Measurements from ENCODE around the gene FARS2.

Gene FARS2

DNA sequence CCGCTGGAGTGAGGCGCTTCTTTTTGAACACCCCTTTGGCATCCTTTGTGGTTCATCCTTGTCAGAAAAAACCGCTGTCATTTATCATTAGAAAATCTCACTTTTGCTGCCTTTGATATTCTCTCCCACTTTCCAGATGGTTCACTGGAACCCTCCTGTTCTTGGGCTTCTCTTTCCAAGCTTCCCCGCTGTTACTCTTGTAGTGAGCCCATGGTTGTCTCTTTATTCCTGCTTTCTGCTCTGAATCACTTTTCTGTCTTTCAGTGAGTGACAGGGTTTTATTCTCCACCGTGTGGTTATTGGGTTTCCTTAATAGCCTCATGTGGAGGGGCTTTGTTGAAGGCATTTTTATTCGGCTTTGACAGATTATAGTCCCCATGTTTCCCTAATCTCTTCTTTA is 117.0 kb downstream of the FARS2 start:
- DNase-seq (ENCODE audit: low read depth in 2 of 2) = no peak

DNA sequence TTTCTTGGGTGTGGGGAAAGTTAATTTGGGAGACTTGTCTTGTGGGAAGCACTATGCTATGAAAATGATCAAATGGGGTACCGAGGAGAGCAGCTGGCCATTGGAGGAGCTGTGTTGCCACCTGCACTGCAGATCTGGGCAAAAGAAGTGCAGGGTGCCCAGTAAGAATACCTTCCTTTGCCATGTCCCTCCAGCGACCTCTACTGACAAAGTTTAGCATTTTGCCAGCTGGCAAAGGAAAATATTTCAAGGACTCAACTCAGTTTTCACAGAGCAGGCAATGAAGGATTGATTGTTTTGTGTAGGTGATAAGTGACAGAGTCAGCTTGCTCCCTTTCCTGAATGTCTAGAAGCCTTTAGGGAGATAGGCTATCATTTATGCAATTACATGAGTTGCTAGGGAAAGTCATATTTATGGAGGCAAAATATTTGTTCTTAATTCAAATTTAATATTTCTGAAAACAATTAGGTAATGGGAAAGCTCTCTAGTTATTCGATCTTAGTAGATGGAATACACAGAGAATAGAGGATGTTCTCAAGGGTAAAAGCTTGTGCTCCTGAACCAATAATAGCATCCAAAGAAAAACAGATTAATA is 118.4 kb downstream of the FARS2 start:
- no peak for DNase-seq (ENCODE audit: low read depth in 2 of 2)

DNA sequence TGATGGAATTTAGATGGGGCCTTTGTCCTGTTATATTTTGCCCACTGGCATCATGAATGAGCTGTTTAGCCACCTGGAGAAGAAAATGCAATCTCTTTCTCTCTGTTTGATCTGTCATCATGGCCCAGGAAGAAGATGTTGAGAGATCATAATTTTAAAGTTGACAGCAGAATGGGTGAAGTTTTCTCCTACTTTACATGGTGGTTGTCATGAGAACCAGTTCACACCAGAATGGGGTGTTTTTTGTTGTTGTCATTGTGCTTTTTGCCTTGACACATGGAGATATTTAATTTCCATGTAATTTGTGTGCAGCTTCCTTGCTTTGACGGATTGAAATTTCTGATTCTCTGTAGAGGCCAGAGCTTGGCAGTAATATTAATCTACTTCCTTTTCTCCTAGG is 122.5 kb downstream of the FARS2 start:
- no peak for DNase-seq (ENCODE audit: low read depth in 2 of 2)

DNA sequence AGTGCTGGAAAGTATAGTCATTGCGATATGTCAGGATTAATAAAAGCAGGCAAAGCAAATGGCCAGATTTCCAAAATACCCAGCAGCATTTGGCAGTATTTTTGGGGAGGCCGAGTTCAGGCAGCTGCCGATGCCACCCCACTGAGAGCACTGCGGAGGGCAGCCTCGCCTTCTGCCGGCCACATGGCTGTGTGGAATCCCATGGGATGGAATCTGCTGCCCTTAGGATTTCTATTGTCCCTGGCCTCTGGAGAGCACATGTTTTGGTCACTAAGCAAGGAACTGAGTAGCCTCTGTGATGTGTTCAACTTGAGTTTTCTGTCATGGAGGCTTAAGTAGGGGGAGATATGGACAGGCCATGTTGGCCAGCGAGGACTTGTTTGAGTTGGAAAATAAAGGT is 123.0 kb downstream of the FARS2 start:
- DNase-seq (ENCODE audit: low read depth in 2 of 2) = no peak

DNA sequence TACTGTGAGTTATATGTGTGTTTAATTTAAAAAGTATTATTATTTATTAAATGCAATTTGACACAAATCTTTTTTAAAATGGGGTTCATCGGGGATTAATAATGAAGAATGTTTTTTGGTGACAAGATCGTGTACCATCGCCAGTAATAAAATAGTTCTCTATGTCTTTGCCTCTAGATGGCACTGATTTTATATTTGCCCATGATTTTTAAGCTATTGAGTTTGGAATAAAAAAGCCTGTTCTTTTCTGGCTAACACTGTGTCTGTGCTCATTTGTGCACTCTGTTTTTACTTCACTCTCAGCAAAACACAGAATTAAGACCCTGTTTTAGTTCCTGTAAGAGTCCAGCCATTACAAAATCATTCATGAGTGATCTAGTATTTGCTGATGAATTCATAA is 127.0 kb downstream of the FARS2 start:
- DNase-seq (ENCODE audit: low read depth in 2 of 2) = no peak

DNA sequence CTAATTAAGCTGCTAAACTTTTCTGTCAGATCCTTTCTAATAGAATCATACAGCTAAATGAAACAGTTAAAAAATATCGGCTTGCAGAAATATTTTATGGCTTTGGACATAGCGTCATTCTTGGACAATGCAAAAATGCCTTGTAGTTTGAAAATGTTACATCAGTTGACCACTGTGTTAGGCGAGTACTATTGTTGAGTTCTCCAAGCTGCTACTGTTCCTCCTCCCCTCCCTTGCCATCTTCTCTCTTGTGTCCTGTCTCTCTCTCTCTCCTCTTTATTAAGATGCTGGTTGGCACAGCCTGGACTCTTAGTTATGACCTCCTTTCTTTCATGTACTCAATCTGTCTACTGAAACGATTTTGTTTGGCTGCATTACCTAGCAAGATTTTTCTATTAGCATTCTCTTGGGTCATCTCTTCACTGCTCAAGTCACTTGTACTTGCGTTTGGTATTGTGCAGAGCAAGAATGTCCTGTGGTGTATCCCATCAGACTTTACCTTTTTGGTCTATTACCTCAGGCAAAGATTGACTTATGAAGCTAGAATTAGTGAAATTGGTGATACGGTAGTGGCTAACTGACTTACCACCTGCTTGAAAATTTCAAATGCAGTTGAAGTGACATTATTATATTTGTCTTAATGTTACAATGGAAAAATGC is 127.9 kb downstream of the FARS2 start:
- DNase-seq (ENCODE audit: low read depth in 2 of 2) = no peak

DNA sequence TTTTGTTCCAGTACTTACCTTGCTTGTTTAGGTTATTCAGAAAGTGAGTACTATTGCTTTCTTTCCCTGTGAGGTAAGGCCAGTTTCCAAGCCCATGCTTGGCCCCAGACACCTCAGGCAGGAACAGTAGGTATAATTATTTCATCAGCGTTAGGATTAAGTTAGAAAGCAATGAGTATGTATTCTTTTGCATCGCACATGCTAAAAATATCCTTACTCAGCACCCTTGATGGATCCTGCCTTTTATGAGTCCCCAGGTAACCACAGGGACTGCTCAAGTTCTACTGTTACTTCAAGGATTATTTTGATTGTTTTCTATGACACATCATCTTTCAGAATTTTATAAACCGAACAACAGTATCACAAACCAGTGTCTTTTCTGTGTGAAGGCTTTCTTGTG is 128.9 kb downstream of the FARS2 start:
- no peak for DNase-seq (ENCODE audit: low read depth in 2 of 2)

DNA sequence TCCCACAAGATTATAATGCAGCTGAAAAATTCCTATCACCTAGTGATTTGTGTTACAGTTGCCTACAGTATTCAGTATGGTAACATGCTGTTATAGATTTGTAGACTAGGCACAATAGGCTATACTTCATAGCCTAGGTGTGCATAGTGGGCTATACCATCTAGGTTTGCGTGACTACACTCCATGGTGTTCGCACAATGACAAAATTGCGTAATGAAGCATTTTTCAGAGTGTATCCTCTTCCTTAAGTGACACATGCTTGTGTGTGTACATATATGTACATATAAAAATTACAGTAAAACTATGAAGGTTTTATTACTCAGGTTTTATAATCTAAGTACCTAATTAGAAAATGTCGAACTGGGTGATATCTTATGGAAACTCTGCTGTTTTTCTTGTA is 133.0 kb downstream of the FARS2 start:
- no peak for DNase-seq (ENCODE audit: low read depth in 2 of 2)

DNA sequence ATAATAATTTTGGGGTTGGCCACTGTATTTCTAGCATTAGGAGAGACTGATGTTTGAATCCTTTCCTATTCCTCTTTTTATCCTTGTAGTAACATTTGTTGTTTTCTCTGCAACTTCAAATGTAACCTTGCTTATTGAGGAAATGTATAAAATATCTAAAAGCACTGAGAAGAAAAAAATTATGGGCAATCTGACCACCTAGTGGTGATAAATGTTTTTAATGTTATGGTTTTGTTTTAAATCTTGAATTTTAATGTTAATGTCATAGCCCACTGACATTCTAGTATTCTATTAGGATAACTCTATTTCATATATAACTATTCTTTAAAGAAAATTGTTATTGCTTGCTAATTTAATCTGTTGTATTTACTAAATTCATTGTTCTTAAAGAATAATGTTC is 134.4 kb downstream of the FARS2 start:
- DNase-seq (ENCODE audit: low read depth in 2 of 2) = no peak

DNA sequence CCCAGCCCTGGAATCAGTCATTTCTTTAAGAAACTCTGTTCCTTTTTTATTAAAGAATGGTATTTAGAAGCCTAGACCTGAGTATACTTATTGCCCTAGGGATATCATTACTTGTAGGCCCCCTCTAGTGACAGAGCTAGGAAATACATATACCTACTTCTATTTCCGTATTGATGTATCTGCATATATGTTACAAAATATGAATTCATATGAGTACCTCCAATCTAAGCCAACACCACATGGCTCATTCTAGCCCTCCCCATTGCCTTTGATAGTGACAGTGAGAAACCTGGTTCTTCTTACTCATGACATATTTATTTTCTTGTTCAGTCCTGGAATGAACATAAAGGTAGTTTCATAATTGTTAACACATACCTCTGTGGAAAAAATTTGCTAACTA is 137.2 kb downstream of the FARS2 start:
- DNase-seq (ENCODE audit: low read depth in 2 of 2) = peak in 1 of 2 donors; percentile 18

DNA sequence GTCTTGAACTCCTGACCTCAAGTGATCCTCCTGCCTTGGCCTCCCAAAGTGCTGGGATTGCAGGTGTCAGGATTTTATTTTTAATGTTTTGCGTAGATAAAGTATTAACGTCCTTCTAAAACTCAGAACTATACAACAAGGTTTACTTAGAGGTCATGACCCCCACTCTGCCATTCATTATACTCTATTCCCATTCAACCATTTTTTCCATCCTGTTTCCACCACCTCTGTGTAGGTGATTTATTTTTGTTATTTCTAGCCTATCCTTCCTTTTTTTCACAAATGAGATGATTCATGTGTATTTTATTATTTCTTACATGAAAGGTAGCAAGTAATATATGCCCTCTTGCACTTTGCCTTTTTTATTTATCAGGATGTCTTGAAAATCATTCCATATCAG is 138.1 kb downstream of the FARS2 start:
- DNase-seq (ENCODE audit: low read depth in 2 of 2) = no peak

DNA sequence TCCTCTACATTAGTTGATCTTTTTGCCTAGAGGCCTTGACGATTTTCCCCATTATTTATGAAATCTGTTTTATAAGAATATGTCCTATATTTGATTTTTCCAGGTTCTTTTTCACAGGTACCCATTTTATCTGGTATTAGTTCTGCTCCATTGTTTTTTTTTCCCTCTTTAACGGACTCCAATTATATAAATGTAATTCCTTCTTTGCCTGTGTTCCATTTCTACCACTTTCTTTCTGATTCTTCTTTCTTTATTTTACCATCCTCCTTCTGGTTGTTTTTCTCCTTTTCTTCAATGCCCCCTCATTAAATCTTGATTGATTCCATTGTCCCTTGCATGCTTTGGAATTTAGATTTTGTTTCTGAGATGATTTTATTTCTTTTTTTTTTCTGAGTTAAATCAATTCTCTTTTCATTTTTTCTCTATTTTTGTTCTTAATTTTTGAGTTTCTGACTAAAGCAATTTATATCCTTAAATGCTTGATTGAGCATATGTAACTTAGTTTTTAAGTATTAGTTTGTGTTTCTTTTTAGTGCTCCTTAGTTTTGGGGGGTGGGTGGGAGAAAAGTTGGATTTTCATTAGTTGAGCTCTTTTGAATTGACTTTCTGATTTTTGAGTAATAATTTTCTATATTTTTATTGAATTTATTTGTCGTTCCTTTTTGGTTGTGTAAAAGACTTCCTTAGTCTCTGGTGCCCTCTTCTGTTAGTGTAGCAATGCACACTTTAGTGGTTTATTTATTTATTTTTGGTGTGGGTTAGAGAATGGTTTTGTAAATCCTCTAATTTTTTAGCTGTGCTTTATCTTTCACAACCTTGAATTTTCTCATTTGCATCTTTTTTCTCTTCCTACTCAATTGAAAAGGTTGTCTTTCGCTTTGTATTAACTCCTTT is 140.8 kb downstream of the FARS2 start:
- DNase-seq (ENCODE audit: low read depth in 2 of 2) = no peak

DNA sequence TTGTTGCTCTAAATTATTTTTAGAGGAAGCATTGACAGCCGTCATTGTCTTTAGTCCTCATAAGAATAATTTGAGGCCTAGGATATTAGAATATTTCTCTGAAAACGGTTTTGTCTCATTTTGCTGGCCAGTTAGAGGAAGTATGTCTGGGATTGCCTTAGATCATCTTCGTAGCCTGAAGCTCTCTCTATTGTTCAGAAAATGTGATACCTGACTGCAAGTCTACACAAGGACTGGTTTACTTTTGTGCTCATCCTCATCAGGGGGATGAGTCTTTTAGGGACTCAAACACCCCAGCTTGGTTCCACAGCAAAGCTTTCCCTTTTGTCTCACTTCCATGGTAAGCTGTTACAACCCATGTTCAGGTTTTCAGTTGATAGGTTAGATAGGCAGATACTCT is 141.8 kb downstream of the FARS2 start:
- DNase-seq (ENCODE audit: low read depth in 2 of 2) = no peak

DNA sequence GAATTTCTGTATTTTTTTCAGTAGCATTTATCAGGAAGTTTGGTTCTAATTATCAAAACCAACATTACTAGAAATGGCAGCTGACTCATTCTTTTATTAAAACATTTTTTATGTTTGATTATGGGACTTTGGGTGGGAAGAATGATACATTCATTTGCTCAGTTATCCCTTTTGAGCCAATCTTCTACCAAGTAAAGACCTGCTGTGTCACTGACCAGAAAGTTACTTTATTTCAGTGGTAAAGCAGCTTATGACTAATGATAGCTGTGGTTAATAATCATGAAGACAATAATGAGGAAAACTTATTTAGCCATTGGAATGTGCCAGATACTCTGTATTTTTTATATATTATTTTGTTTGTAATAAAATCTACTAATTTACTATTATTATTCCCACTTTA is 142.3 kb downstream of the FARS2 start:
- no peak for DNase-seq (ENCODE audit: low read depth in 2 of 2)

DNA sequence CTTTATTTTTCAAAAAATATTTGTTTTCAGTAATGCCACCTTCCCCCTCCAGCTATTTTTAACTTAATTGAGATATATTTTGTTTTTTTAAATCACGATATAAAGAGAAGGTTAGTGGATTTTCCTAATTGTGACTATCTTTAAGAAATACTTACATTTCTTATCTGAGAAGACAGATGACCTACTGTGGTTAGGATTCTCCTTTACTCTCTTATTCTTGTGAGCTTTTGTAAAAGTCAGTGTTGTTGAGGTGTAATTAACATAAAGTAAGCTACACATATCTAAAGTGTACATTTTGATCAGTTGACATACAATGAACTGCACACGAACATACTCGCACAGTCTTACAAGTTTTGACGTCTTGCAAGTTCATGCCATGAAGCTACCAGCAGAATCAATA is 144.7 kb downstream of the FARS2 start:
- DNase-seq (ENCODE audit: low read depth in 2 of 2) = no peak

DNA sequence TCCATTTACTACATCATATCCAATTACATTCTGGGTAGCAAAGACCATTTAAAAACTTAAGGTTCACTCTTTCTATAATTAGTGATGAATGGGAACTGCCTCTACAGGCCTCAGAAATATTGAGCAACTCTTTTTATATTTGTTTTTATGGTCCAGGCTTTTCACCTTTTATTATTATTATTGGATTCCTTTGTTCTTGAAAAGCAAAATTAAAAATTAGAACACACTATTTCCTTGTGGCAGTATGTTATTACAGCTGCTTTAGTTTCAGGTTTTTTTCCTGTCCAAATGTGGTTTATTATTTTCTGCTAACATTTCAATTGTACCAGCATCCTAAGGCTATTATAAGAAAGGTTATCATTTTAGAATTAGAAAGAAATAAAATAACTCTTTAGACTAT is 150.1 kb downstream of the FARS2 start:
- DNase-seq (ENCODE audit: low read depth in 2 of 2) = no peak

DNA sequence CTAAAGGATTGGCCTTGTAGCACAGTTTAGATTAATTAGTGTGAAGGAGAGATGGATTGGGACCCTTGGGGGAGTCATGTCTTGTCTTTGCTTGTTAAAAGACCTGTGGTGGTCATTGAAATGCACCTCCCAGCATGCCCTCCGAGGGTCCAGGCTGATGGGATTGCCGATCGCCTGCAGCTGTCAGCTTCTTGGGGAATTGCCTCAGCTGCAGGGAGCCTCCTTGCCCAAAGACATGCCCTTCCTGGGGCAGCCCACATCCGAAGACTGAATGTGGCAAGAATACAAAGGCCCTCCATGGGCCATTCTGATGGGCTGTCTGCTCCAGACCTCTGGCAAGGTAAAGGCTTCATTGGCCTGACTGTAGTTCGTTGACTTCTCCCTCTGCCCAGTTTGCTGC is 150.7 kb downstream of the FARS2 start:
- DNase-seq (ENCODE audit: low read depth in 2 of 2) = no peak

DNA sequence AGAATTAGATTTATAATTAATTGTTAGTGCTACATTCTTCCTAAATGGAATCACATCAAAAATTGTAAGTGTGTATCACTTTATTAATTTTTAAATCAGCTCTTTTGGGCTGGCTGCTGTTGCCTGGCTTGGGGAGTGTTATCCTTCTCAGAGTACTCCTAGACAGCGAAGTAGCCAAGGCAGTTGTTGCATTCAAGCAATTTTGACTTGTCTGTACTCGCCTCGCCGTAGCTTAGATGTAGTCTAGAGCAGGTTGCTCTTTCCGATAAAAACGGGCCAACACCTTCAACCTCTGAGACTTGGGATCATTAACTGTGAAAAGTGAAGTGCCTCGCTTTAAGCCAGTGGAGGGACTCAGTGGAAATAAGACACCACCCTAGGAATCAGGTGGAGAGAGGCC is 151.3 kb downstream of the FARS2 start:
- DNase-seq (ENCODE audit: low read depth in 2 of 2) = no peak

DNA sequence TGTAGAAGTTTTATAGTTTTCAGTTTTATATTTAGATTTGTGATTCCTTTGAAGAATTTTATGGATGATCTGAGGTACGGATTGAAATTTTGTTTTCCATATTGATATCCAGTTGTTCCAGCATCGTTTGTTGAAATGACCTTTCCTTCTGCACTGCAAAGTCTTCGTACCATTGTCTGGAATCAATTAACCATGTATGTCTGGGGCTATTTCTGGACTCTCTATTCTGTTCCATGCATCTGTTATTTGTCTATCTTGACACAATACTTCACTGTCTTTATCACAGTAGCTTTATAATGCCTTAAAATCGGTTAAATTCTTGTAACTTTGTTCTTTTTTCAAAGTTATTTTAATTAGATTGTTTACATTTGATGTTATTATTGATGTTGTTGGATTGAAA is 154.9 kb downstream of the FARS2 start:
- DNase-seq (ENCODE audit: low read depth in 2 of 2) = no peak

DNA sequence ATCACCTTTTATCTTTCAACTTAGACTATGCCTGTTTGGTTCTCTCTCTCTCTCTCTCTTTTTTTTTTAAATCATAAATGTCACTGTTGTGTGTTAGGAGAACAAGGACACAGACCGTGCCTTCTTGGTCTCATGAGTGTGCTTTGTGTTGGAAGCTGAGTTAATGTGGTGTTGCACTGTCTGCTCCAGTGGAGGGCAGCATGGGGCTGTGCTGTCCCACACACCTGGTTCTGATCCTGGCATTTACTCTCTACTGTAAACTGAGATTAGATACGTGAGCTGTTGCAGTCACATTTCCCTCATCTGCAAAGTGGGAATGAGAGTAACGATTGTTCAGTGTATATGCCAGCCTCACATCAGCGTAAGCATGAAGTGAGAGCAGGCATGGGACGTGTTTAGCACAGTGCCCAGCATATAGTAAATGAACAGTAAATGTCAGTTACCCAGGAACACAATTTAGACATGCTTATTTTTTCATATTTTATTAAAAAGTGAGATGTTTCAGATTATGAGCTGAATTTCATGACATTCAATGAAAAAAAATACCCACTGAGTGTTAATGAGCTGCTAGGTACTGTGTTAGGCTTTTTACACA is 161.1 kb downstream of the FARS2 start:
- DNase-seq (ENCODE audit: low read depth in 2 of 2) = no peak

DNA sequence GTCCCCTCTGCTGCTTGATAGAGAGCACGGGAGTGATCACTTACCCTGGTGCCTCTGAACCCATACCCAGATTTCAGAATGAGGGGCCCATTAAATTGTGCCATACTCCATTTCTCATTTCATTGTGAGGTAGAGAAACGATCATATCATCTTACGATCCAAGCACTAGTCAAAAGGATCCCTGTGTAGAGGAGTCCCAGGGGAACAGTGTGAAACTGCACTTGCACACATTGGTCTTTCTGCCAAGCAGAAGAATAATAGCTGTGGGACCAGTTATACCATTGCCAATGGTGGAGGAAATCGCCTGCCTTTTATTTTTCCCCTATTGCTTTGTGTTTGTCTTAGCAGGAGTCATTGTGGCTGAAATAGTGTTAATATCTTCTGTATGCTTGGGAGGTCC is 161.9 kb downstream of the FARS2 start:
- DNase-seq (ENCODE audit: low read depth in 2 of 2) = no peak

DNA sequence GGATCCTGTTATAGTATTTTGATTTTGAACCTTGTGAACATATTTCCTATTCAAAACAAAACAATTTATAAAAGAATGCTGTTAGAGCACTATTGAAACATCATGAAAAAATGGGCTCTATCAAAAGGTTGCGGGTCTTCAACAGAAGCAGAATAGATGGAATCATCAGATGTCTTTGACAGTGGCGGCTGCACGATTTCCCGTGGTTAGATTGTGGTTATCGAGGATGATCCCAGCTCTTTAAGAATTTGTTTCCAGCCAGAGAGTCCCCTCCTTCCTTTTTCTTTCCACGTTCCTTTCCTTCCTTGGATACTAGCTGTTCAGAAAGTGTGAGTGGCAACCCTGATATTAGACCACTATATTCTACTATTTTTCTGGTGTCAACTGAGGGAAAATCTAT is 163.4 kb downstream of the FARS2 start:
- no peak for DNase-seq (ENCODE audit: low read depth in 2 of 2)

DNA sequence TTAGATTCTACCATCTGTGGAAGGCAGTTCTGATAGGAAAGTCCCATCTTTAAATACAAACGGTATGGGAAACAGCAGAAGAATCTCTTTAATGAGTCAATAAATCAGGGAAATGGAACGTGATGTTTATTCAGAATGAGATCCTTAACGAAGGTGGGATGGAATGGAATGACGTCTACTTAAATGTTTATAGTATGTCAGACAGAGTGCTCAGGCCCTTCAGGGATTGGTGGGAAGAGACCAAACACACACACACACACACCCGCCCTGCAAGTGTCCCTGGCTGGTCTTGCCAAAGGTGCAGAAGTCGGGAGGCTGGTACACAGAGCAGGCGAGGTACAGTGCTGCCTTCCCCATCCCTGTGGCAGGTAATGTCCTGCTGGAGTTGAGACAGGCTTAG is 164.0 kb downstream of the FARS2 start:
- DNase-seq (ENCODE audit: low read depth in 2 of 2) = no peak
